K562 (cell line): Measurements from ENCODE around the gene C16orf92. TPM values are rescaled to one million over a fixed set of nuclear protein-coding genes. Genes with fewer than 3 reads are reported as not detected.
A peak's percentile ranks its signal among the peaks of the same experiment; 100 is the strongest.

ENCODE experiments used
- ARID1B ChIP-seq: fragments of 450-650 bp; IDR thresholded peaks from 2 replicates; pipeline ENCODE4 v1.6.1; 2016; ENCODE audit warnings: antibody characterized with exemption, mild to moderate bottlenecking, inconsistent platforms
- CBFA2T3 ChIP-seq: fragments of 450-650 bp; IDR thresholded peaks from 2 replicates; pipeline ENCODE4 v1.6.1; 2017
- ELF2 ChIP-seq: fragments of 250-450 bp; sonication (Bioruptor Pico); IDR thresholded peaks from 2 replicates; pipeline ENCODE4 v1.5.0; 2021; ENCODE audit warnings: mild to moderate bottlenecking
- MCM7 ChIP-seq, 2 experiments: fragments of 450-650 bp; IDR thresholded peaks; 2 replicates each; pipeline ENCODE4 v1.6.1; 2016 to 2018
- MED1 ChIP-seq: sonication (generic); formaldehyde crosslinking; IDR thresholded peaks from 2 replicates; pipeline ENCODE4 v1.8.1; 2023; ENCODE audit warnings: missing genetic modification reagents, borderline replicate concordance
- SAFB2 ChIP-seq: fragments of 200-400 bp; formaldehyde crosslinking; IDR thresholded peaks from 2 replicates; pipeline ENCODE4 v1.6.1; 2018; ENCODE audit warnings: borderline replicate concordance, low read length, low read depth, moderate library complexity; ENCODE audit not compliant: severe bottlenecking
- ZFPM2 ChIP-seq: fragments of 250-450 bp; sonication (Bioruptor Pico); IDR thresholded peaks from 2 replicates; pipeline ENCODE4 v1.5.1; 2022; ENCODE audit warnings: mild to moderate bottlenecking
- ZNF121 ChIP-seq: sonication (generic); formaldehyde crosslinking; conservative IDR thresholded peaks from 2 replicates; pipeline ENCODE4 v1.8.0; 2022; ENCODE audit warnings: missing genetic modification reagents
- ZNF224 ChIP-seq: sonication (generic); formaldehyde crosslinking; IDR thresholded peaks from 2 replicates; pipeline ENCODE4 v1.8.0; 2022; ENCODE audit warnings: mild to moderate bottlenecking, missing genetic modification reagents
- ZNF408 ChIP-seq: fragments of 250-450 bp; sonication (Bioruptor Pico); IDR thresholded peaks from 2 replicates; pipeline ENCODE4 v1.4.0; 2020; ENCODE audit warnings: low read depth, mild to moderate bottlenecking, moderate library complexity
- polyA plus RNA-seq, 8 experiments: library from polyadenylated mRNA; depleted of rRNA in 4 of 8; stranded (reverse) in 5 of 8; unstranded in 3 of 8; fragments of >200 nt; fragmentation: Nextera tagmentation in 2 of 8; fragmentation: Illumina TruSeq in 1 of 8; extraction: Ambion mirVana in 2 of 8; extraction: Trizol in 1 of 8; gene quantifications; 2 replicates each; pipeline versions ENCODE4 v1.2.1 to v1.2.3, GENCODE V29; 2011 to 2014; ENCODE audit warnings: inconsistent platforms in 1 of 8, missing spikeins in 1 of 8
- total RNA-seq, 7 experiments: library from RNA; depleted of rRNA in 6 of 7; stranded (reverse); fragments of >200 nt in 6 of 7; fragmentation: Illumina TruSeq in 2 of 7; extraction: Trizol in 2 of 7; gene quantifications; 2 replicates each; pipeline versions ENCODE4 v1.2.1 to v1.2.3, GENCODE V29; 2011 to 2021; ENCODE audit warnings: low replicate concordance in 1 of 7
- TF ChIP-seq, protein P1 (sequence below): fragments of 250-450 bp; sonication (Bioruptor Pico); IDR thresholded peaks from 2 replicates; pipeline ENCODE4 v1.4.0; 2020; ENCODE audit warnings: mild to moderate bottlenecking, moderate library complexity, borderline replicate concordance
- TF ChIP-seq, protein P2 (sequence below), 2 experiments: fragments of 450-650 bp; IDR thresholded peaks; 2 replicates each; pipeline ENCODE4 v1.6.1; 2018; ENCODE audit warnings: mild to moderate bottlenecking in 2 of 2, low read depth in 1 of 2; ENCODE audit not compliant: partially characterized antibody in 2 of 2
- TF ChIP-seq, protein P3 (sequence below): sonication (generic); formaldehyde crosslinking; IDR thresholded peaks from 2 replicates; pipeline ENCODE4 v1.8.1; 2023; ENCODE audit warnings: mild to moderate bottlenecking, missing genetic modification reagents

C16orf92 gene
- total and polyA plus RNA-seq, 9 of the 15 experiments (the other 6 are each of a cell fraction or from before 2014, with no cell fraction given): not detected

DNA sequence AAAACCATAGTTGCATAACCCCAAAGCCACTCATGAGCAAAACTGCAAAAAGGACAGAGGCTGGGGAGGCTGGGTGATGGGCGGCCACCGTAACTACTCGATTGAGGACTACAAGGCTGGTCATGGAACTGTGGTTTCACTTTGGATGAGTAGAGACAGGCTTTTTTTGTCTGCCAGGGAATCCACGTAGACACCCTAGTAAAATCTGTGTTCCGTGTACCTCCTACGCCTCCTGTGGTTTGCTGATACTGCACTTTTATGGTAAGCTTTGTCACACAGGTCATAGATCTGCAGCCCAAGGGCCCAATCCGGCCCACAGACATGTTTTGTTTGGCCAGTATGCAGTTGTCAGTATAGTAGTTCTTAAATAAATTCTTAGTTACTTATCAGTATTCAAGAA, 10.3 kb downstream of the C16orf92 start (continued):
- TF ChIP-seq, protein P1, sequence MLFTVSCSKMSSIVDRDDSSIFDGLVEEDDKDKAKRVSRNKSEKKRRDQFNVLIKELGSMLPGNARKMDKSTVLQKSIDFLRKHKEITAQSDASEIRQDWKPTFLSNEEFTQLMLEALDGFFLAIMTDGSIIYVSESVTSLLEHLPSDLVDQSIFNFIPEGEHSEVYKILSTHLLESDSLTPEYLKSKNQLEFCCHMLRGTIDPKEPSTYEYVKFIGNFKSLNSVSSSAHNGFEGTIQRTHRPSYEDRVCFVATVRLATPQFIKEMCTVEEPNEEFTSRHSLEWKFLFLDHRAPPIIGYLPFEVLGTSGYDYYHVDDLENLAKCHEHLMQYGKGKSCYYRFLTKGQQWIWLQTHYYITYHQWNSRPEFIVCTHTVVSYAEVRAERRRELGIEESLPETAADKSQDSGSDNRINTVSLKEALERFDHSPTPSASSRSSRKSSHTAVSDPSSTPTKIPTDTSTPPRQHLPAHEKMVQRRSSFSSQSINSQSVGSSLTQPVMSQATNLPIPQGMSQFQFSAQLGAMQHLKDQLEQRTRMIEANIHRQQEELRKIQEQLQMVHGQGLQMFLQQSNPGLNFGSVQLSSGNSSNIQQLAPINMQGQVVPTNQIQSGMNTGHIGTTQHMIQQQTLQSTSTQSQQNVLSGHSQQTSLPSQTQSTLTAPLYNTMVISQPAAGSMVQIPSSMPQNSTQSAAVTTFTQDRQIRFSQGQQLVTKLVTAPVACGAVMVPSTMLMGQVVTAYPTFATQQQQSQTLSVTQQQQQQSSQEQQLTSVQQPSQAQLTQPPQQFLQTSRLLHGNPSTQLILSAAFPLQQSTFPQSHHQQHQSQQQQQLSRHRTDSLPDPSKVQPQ (CRISPR knock-in tag): no peak
- TF ChIP-seq, protein P2, sequence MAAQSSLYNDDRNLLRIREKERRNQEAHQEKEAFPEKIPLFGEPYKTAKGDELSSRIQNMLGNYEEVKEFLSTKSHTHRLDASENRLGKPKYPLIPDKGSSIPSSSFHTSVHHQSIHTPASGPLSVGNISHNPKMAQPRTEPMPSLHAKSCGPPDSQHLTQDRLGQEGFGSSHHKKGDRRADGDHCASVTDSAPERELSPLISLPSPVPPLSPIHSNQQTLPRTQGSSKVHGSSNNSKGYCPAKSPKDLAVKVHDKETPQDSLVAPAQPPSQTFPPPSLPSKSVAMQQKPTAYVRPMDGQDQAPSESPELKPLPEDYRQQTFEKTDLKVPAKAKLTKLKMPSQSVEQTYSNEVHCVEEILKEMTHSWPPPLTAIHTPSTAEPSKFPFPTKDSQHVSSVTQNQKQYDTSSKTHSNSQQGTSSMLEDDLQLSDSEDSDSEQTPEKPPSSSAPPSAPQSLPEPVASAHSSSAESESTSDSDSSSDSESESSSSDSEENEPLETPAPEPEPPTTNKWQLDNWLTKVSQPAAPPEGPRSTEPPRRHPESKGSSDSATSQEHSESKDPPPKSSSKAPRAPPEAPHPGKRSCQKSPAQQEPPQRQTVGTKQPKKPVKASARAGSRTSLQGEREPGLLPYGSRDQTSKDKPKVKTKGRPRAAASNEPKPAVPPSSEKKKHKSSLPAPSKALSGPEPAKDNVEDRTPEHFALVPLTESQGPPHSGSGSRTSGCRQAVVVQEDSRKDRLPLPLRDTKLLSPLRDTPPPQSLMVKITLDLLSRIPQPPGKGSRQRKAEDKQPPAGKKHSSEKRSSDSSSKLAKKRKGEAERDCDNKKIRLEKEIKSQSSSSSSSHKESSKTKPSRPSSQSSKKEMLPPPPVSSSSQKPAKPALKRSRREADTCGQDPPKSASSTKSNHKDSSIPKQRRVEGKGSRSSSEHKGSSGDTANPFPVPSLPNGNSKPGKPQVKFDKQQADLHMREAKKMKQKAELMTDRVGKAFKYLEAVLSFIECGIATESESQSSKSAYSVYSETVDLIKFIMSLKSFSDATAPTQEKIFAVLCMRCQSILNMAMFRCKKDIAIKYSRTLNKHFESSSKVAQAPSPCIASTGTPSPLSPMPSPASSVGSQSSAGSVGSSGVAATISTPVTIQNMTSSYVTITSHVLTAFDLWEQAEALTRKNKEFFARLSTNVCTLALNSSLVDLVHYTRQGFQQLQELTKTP (IDR thresholded peaks at IDR 0.05; ENCODE audit: low read depth in 1 of 2, partially characterized antibody in 2 of 2): no peak
- TF ChIP-seq ZNF408 (CRISPR knock-in tag) (no peak), MCM7 (IDR thresholded peaks at IDR 0.05) (no peak), ELF2 (CRISPR knock-in tag) (no peak), ARID1B (peak; percentile 61; the same call in 1 of the 2 replicates), MED1 (CRISPR knock-in tag) (no peak), CBFA2T3 (peak; percentile 81), ZNF121 (no peak), ZFPM2 (CRISPR knock-in tag) (no peak), SAFB2 (no peak), ZNF224 (CRISPR knock-in tag) (no peak)
- TF ChIP-seq, protein P3, sequence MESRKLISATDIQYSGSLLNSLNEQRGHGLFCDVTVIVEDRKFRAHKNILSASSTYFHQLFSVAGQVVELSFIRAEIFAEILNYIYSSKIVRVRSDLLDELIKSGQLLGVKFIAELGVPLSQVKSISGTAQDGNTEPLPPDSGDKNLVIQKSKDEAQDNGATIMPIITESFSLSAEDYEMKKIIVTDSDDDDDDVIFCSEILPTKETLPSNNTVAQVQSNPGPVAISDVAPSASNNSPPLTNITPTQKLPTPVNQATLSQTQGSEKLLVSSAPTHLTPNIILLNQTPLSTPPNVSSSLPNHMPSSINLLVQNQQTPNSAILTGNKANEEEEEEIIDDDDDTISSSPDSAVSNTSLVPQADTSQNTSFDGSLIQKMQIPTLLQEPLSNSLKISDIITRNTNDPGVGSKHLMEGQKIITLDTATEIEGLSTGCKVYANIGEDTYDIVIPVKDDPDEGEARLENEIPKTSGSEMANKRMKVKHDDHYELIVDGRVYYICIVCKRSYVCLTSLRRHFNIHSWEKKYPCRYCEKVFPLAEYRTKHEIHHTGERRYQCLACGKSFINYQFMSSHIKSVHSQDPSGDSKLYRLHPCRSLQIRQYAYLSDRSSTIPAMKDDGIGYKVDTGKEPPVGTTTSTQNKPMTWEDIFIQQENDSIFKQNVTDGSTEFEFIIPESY (CRISPR knock-in tag): no peak
